HG02884 (cell line): ENCODE data around the gene KCNMA1.

Source experiments
- ATAC-seq: cut with Tn5 transposase; IDR thresholded peaks from one replicate; pipeline ENCODE4 v1.9.1; 2021; ENCODE audit warnings: mild to moderate bottlenecking, moderate library complexity; ENCODE audit not compliant: unreplicated experiment

The KCNMA1 gene

GRCh38 chr10:77383861-77384553 is 253.6 kb downstream of the KCNMA1 start:
- no peak for ATAC-seq

- ATAC-seq: no peak
These were observed 255.9 kb downstream of the KCNMA1 start for GRCh38 chr10:77381750-77382149.

GRCh38 chr10:77380723-77381122 is 256.9 kb downstream of the KCNMA1 start:
- ATAC-seq: no peak

GRCh38 chr10:77380191-77380590 is 257.4 kb downstream of the KCNMA1 start:
- no peak for ATAC-seq

GRCh38 chr10:77378366-77379349 is 258.9 kb downstream of the KCNMA1 start:
- no peak for ATAC-seq

- no peak for ATAC-seq
These were observed 259.8 kb downstream of the KCNMA1 start for GRCh38 chr10:77377678-77378352.

GRCh38 chr10:77377034-77377433 is 260.6 kb downstream of the KCNMA1 start:
- ATAC-seq: no peak

- ATAC-seq: no peak
These were observed 263.4 kb downstream of the KCNMA1 start for GRCh38 chr10:77374189-77374656.

- ATAC-seq: no peak
These were observed 265.5 kb downstream of the KCNMA1 start for GRCh38 chr10:77371848-77372799.

GRCh38 chr10:77371421-77371820 is 266.2 kb downstream of the KCNMA1 start:
- ATAC-seq: no peak

- ATAC-seq: no peak
These were observed 269.6 kb downstream of the KCNMA1 start for GRCh38 chr10:77368006-77368405.

- no peak for ATAC-seq
These were observed 274.4 kb downstream of the KCNMA1 start for GRCh38 chr10:77363210-77363609.

- ATAC-seq: no peak
These were observed 275.8 kb downstream of the KCNMA1 start for GRCh38 chr10:77361831-77362230.

GRCh38 chr10:77361426-77361825 is 276.2 kb downstream of the KCNMA1 start:
- no peak for ATAC-seq

- ATAC-seq: no peak
These were observed 276.8 kb downstream of the KCNMA1 start for GRCh38 chr10:77360835-77361234.

- no peak for ATAC-seq
These were observed 277.6 kb downstream of the KCNMA1 start for GRCh38 chr10:77359950-77360520.

- ATAC-seq: peak; percentile 62
These were observed 278.3 kb downstream of the KCNMA1 start for GRCh38 chr10:77359287-77359691.

- ATAC-seq: no peak
These were observed 279.0 kb downstream of the KCNMA1 start for GRCh38 chr10:77358656-77359055.

GRCh38 chr10:77357611-77358310 is 279.8 kb downstream of the KCNMA1 start:
- no peak for ATAC-seq
